ENCODE results near the gene GPR160.
"Not testable (repeated sequence)": the region's sequence is repeated elsewhere in the genome, so short reads cannot be mapped to it uniquely, and the experiment has no call there.

The GPR160 gene

GRCh38 chr3:170076715-170077238 lies 39.0 kb downstream of the GPR160 start:
- no peak for DNase-seq

DNA sequence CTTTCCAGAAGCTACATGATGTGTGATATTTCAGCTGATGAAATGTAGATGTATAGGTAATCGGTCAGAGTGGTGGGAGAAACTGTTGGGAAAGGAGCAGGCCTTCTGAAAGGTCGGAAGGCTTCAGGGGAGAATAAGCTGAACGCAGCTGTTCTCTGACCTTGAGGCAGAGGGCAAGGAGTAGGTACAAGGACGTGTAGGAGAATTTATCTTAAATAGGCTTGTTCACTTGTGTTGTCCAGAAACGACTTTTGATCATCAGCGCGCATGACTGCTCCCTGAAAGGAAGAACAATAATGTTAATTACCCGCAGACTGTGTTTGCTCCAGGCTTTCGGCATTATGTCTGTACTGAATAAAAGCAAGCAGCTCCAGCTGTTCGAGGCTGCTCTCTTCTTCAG lies 39.6 kb downstream of the GPR160 start:
- no peak for DNase-seq

DNA sequence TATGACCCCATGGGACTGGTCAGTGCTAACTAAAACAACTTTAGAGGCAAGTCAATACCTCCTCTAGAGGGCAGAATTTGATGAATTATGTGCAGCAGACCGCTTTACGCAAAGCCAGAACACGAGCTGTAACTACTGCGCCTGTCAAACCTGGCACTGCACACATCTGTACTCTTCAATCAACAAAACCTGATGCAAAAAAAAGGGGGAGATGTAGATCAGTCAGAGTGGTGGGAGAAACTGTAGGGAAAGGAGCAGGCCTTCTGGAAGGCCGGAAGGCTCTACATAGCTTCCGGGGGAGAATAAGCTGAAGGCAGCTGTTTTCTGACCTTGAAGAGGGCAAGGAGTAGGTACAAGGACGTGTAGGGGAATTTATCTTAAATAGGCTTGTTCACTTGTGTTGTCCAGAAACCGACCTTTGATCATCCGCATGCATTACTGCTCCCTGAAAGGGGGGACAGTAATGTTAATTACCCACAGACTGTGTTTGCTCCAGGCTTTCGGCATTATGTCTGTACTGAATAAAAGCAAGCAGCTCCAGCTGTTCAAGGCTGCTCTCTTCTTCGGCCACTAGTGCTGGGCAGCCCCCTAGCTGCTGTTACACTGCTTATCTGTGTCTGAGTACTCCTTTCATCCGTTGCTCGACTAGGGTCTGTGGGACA lies 41.0 kb downstream of the GPR160 start:
- DNase-seq = no peak

- no peak for DNase-seq
Observed at GRCh38 chr3:170079536-170080165, 41.9 kb downstream of the GPR160 start.

- no peak for DNase-seq
Observed at GRCh38 chr3:170080605-170081004, 42.8 kb downstream of the GPR160 start.

DNA sequence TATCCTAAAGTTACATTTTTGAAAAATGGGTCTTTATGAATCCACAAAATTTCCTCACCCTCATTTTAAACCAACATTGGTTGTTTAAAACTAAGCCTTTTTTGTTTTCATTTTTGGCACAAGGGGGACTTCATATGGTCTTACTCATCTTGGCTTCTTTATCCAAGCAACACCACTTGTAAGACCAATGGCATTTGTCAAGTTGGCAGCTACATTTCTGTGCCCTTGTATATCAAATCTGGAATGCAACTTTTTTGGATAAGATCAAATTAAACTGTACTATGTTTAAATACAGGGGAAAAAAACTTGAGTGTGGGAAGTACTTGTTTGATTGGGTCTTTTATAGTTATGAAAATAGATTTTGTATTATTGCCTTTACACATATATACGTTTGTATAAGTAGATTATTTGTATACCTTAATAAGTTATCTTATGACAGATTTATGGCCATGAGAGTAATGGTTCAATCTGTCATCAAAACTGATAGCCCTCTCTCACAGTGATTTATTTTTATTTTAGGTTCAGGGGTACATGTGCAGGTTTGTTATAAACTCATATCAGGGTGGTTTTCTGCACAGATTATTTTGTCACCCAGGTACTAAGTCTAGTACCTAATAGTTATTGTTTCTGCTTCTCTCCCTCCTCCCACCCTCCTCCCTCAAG lies 43.4 kb downstream of the GPR160 start:
- no peak for DNase-seq

DNA sequence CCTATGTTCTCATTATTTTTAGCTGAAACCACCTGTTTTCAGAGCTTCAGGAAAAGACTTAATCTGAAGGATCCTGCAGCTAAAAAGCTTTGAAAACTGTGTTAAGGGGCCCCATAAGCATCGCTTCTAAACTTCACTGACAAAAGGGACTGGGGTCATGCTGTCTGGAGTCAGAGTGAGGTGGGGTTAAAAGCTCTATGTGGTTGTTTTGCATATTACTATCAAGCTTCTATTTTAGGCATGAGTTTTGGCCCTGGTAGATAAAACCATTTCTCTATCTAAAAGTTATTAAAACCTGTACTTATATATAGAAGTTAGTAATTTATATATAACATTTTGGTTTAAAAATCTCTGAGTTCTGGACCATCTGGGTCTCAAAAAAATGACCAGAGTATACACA lies 45.5 kb downstream of the GPR160 start:
- DNase-seq = no peak

GRCh38 chr3:170085396-170085795 lies 47.6 kb downstream of the GPR160 start:
- DNase-seq = no peak

DNA sequence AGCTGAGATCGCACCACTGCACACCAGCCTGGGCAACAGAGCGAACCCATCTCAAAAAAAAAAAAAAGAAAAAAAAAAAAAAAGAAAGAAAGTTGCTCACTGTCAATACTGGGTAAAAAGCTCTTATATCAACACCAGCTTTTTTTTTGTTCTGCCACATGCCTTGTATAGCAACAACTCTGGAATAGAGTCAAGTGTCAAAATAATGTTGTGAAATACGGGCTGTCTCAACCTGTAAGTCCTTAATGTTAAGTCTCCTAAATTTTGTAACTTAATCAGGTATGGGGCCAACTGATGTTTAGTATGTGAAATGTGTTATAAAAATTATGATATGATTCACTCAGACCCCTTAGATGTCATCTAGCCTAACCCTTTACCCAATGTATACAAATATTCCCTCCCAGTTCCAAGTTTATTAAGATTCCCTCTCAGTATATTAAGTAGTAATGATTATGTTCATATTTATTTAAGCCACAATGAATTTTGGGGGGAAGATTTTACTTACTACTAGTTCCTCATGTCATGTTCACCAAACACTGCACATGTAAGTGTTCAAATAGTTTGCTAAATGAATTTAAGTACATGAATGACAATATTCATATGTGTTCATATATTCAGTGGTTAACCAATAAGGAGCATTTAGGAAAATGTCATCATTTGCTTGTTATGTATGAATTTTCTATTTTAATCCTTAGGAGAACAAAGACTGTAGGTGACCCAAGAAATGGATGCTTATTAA lies 52.2 kb downstream of the GPR160 start:
- no peak for DNase-seq

DNA sequence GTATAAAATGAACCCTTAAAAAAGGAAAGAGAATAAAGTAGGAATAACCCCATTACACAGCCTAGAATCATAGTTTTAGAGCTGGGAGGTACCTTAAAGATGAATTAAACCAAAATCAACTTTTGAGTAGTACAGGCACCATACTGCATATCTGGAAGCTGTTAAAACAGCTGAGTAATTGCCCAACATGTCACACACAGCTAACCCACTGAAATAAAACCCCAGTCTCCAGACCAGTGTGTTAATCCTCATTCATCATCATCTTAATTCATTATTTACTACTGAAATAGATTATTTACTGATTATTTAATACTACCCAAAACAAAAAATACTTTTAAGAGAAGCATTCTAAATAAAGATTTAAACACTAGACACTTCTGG lies 52.8 kb downstream of the GPR160 start:
- no peak for DNase-seq

DNA sequence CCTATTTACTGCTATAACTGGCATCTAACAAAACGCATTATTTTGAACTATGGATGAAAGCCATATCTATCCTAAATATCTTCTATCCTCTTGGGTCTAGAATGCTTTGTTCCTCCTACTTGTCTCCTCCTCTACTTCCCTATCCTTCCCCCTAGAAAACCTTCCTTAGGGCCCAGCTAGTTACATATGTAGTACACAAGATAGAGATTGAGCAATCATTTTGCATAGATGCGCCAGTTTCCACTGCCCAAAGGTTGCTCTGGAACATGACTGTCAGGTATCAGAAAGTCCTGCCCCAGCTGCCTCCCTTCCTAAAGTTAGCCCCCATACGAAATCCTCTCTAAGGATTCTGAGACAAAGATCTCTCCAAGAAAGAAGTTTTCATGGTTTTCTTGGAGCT lies 55.1 kb downstream of the GPR160 start:
- no peak for DNase-seq

DNA sequence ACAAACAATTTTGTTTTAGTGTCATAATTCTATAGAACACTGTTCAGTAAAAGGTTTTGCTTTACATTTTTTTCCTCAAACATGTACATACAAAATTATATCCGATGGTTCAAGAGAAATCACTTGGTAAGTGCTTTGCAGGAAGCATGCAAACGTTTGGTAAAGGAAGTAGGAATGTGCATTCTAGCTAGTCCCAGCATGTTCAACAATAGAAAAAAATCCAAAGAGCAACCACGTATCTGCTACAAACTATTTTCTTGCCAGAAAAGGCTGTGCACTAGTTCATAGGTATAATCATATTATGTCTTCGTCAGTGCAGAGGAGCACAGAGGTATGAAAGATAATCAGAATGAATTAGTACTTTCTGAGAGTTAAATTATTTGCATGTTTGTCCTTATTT lies 58.0 kb downstream of the GPR160 start:
- no peak for DNase-seq

- no peak for DNase-seq
Observed at GRCh38 chr3:170096342-170096741, 58.5 kb downstream of the GPR160 start.

- DNase-seq = no peak
Observed at GRCh38 chr3:170098753-170099152, 61.0 kb downstream of the GPR160 start.

DNA sequence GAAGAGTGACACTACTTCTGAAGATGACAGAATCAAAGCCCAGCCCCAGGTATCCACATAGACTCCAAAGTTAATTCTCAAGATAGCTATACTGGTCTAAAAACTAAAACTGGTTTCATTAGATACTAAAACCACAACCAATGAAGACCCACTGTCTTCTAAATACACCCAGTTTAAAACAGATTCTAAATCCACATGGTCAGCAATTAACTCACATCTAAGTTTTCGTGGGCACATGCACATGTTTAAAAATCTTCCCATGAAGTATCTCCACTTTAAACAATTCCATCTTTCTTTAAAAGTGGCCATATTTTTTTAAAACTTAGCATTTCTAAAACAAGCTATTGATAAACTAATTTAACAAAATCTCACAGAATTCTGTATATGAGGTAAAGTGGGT lies 63.1 kb downstream of the GPR160 start:
- no peak for DNase-seq

DNA sequence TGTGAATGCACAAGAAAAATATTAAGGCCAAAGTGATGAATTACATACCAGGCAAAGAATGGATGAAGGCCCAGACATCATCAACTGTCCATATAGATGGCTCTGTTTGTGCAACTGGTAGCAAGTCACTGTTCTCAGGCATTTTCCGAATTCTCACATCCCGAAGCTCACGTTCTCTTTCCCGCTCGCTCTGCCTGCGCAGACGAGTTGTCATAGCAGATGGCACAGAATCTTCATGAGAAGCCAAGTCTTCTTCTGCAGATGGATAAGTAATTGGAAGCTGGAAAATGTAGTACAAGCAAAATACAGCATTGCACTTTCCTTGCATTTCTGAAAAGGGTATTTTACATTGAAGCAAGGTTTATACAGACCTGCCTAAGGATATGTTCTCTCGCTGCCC lies 64.6 kb downstream of the GPR160 start:
- no peak for DNase-seq

DNA sequence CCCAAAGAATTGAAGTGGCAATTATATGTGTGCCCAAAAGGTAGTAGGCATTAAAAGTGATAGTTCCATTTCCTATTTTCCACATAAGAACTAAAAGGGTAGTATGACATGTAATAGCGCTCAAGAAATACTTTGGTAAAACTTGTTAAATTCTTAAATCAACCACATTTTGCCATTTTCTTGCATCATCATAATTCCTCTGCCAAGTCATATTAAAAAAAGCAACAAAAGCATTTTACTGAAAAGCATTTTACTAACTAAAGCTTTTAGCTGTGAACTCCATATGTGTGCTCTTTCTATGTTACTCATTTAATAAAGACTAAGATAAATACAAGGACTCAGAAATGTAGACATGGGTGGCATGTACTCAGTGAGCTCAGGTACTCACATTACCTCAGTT lies 70.1 kb downstream of the GPR160 start:
- no peak for DNase-seq

GRCh38 chr3:170108955-170109354 lies 71.2 kb downstream of the GPR160 start:
- DNase-seq = no peak

DNA sequence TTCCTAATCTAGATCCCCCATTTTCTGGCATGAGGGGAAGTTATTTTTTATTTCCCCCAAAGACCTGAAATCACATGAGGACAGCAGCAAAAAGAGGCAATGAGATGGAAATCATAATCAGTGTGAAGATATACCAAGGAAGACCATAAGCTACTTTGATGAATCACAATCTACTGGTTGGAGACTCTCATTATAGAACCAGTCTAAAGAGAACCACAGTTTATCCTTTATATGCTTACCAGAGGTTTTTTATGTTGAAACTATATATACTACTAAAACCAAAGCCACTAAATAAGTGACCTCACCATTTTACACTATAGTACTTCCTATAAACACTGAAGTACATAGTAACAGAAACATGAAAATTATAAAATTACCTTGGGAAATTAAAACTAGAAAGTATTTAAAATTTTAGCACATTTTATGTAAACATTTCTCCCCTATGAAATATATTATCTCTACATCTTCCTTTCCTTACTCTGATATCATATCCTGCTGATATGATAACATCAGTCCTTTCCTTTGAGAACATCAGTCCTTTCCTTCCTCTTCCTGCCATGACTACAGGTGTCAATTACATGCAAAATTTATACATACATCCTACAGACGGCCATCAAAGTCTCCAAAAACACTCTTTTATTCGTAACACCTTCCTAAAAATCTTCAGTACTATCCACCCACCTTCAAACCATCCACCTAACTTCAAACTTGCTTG lies 71.9 kb downstream of the GPR160 start:
- no peak for DNase-seq

GRCh38 chr3:170111147-170111771 lies 73.5 kb downstream of the GPR160 start:
- DNase-seq = no peak

DNA sequence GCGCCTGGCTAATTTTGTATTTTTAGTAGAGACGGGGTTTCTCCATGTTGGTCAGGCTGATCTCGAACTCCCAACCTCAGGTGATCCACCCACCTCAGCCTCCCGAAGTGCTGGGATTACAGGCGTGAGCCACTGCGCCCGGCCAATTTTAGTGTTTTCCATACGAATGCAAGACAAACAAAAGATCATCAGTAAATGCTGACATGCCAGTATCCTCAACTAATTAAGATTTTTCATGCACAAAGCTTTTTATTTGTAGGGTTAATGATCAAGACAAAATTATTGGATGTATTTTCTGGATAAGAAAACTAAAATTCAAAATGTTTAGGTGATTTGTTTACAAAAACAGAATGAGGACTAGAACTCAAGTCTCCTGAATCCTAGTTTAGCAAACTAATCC lies 76.4 kb downstream of the GPR160 start:
- not testable (repeated sequence) for DNase-seq

DNA sequence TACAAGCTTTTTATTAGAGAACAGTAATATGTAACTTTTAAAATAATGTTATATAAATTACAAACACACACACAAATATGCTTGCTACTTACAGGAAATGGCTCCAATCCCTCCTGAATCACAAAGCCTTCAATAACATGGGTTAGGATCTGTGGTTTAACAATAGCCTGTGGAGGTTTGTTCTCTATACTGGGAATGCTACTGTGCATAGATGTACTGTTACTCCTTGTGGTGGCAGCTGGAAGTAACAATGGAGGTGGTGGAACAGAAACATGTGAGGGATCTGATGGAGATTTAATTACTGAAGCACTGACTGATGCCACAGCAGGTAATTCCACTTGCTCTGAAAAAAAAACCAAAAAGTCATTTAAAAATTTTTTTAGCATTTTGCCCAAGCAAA lies 79.3 kb downstream of the GPR160 start:
- no peak for DNase-seq
